GM12878 (cell line): Measurements from ENCODE around the gene PGAM1.

ENCODE experiments used
- ETV6 ChIP-seq, 2 experiments: fragments of 450-650 bp in 1 of 2; IDR thresholded peaks in 1 of 2; conservative IDR thresholded peaks in 1 of 2; 2 replicates each; pipeline ENCODE4 v1.6.1; 2014; ENCODE audit warnings: antibody characterized with exemption in 1 of 2, borderline replicate concordance in 1 of 2, low read depth in 1 of 2, mild to moderate bottlenecking in 1 of 2, moderate library complexity in 1 of 2
- NR2C1 ChIP-seq: fragments of 450-650 bp; IDR thresholded peaks from 2 replicates; pipeline ENCODE4 v1.6.1; 2017; ENCODE audit warnings: antibody characterized with exemption, mild to moderate bottlenecking, moderate library complexity
- RFX5 ChIP-seq: IDR thresholded peaks from 2 replicates; pipeline ENCODE4 v1.6.1; 2011; ENCODE audit warnings: low read depth, low read length, improper control_type of control experiment
- SMAD1 ChIP-seq: fragments of 450-650 bp; IDR thresholded peaks from 2 replicates; pipeline ENCODE4 v1.6.1; 2018; ENCODE audit warnings: mild to moderate bottlenecking, low read depth; ENCODE audit not compliant: partially characterized antibody

DNA sequence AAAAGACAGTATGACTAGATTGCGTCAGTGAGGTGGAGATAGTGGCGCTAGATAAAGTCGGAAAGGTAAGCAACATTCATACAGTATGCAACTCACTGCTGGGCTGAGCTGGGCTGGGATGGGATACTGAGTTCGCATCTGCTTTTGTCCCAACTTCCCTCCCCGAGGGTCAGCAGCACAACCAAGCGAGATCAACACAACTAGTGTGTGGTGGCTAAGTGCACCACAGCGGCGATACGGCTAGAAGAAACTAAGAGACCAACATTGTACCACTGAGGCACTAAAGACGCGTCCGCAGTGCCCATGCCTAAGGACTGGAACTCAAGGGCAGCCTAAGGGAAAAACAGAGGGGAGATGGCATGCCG is 19.3 kb downstream of the PGAM1 start:
- TF ChIP-seq RFX5, result no peak
- TF ChIP-seq ETV6 (conservative IDR thresholded peaks at IDR 0.05 in 1 of 2, IDR thresholded peaks at IDR 0.05 in 1 of 2; ENCODE audit: borderline replicate concordance in 1 of 2, low read depth in 1 of 2), result no peak
- no peak for TF ChIP-seq NR2C1
- no peak for TF ChIP-seq SMAD1
